HEK293 (cell line): Measurements from ENCODE around the gene NCAPG2.

ENCODE experiments used
- GLIS1 ChIP-seq: fragments of 450-650 bp; formaldehyde crosslinking; IDR thresholded peaks from 2 replicates; pipeline ENCODE4 v1.5.1; 2016; ENCODE audit warnings: missing biosample characterization, missing genetic modification characterization
- PRDM10 ChIP-seq: fragments of 450-650 bp; formaldehyde crosslinking; IDR thresholded peaks from 2 replicates; pipeline ENCODE4 v1.5.1; 2016; ENCODE audit warnings: missing biosample characterization, missing genetic modification characterization
- ZBTB8A ChIP-seq: fragments of 450-650 bp; formaldehyde crosslinking; IDR thresholded peaks from 2 replicates; pipeline ENCODE4 v1.5.1; 2016; ENCODE audit warnings: missing biosample characterization, missing genetic modification characterization
- ZFP41 ChIP-seq: fragments of 450-650 bp; formaldehyde crosslinking; IDR thresholded peaks from 2 replicates; pipeline ENCODE4 v1.5.1; 2016; ENCODE audit warnings: missing biosample characterization, missing genetic modification characterization, borderline replicate concordance
- ZNF10 ChIP-seq: fragments of 450-650 bp; formaldehyde crosslinking; IDR thresholded peaks from 2 replicates; pipeline ENCODE4 v1.5.1; 2017; ENCODE audit warnings: missing biosample characterization, missing genetic modification characterization
- ZNF18 ChIP-seq: fragments of 450-650 bp; formaldehyde crosslinking; IDR thresholded peaks from 2 replicates; pipeline ENCODE4 v1.5.1; 2016; ENCODE audit warnings: missing biosample characterization, missing genetic modification characterization
- ZNF391 ChIP-seq: fragments of 450-650 bp; formaldehyde crosslinking; IDR thresholded peaks from 2 replicates; pipeline ENCODE4 v1.5.1; 2016; ENCODE audit warnings: low read depth, missing biosample characterization, missing genetic modification characterization, borderline replicate concordance
- ZNF423 ChIP-seq: fragments of 450-650 bp; formaldehyde crosslinking; IDR thresholded peaks from 2 replicates; pipeline ENCODE4 v1.5.1; 2016; ENCODE audit warnings: missing biosample characterization, missing genetic modification characterization
- ZNF785 ChIP-seq: fragments of 450-650 bp; formaldehyde crosslinking; IDR thresholded peaks from 2 replicates; pipeline ENCODE4 v1.5.1; 2016; ENCODE audit warnings: missing biosample characterization, missing genetic modification characterization
- TF ChIP-seq, protein P1 (sequence below): fragments of 450-650 bp; formaldehyde crosslinking; IDR thresholded peaks from 2 replicates; pipeline ENCODE4 v1.5.1; 2016; ENCODE audit warnings: missing biosample characterization, missing genetic modification characterization
- TF ChIP-seq, protein P2 (sequence below): fragments of 450-650 bp; formaldehyde crosslinking; IDR thresholded peaks from 2 replicates; pipeline ENCODE4 v1.5.1; 2016; ENCODE audit warnings: missing biosample characterization, missing genetic modification characterization
- TF ChIP-seq, protein P3 (sequence below): fragments of 450-650 bp; formaldehyde crosslinking; IDR thresholded peaks from 2 replicates; pipeline ENCODE4 v1.5.1; 2016; ENCODE audit warnings: missing biosample characterization, missing genetic modification characterization
- TF ChIP-seq, protein P4 (sequence below): fragments of 450-650 bp; formaldehyde crosslinking; IDR thresholded peaks from 2 replicates; pipeline ENCODE4 v1.5.1; 2016; ENCODE audit warnings: missing biosample characterization, missing genetic modification characterization
- TF ChIP-seq, protein P5 (sequence below): fragments of 450-650 bp; IDR thresholded peaks from 2 replicates; pipeline ENCODE4 v1.5.1; 2018; ENCODE audit warnings: missing biosample characterization, mild to moderate bottlenecking, missing genetic modification characterization

GRCh38 chr7:158591944-158592343, 112.7 kb downstream of the NCAPG2 start:
- TF ChIP-seq ZFP41 = no peak
- TF ChIP-seq, protein P1, sequence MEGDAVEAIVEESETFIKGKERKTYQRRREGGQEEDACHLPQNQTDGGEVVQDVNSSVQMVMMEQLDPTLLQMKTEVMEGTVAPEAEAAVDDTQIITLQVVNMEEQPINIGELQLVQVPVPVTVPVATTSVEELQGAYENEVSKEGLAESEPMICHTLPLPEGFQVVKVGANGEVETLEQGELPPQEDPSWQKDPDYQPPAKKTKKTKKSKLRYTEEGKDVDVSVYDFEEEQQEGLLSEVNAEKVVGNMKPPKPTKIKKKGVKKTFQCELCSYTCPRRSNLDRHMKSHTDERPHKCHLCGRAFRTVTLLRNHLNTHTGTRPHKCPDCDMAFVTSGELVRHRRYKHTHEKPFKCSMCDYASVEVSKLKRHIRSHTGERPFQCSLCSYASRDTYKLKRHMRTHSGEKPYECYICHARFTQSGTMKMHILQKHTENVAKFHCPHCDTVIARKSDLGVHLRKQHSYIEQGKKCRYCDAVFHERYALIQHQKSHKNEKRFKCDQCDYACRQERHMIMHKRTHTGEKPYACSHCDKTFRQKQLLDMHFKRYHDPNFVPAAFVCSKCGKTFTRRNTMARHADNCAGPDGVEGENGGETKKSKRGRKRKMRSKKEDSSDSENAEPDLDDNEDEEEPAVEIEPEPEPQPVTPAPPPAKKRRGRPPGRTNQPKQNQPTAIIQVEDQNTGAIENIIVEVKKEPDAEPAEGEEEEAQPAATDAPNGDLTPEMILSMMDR (tag by site-specific recombination) = no peak
- no peak for TF ChIP-seq PRDM10 (tag by site-specific recombination)
- TF ChIP-seq, protein P2, sequence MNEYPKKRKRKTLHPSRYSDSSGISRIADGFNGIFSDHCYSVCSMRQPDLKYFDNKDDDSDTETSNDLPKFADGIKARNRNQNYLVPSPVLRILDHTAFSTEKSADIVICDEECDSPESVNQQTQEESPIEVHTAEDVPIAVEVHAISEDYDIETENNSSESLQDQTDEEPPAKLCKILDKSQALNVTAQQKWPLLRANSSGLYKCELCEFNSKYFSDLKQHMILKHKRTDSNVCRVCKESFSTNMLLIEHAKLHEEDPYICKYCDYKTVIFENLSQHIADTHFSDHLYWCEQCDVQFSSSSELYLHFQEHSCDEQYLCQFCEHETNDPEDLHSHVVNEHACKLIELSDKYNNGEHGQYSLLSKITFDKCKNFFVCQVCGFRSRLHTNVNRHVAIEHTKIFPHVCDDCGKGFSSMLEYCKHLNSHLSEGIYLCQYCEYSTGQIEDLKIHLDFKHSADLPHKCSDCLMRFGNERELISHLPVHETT = no peak
- TF ChIP-seq ZNF18 (tag by site-specific recombination) = no peak
- TF ChIP-seq ZNF785 (tag by site-specific recombination) = no peak
- no peak for TF ChIP-seq ZBTB8A (tag by site-specific recombination)
- TF ChIP-seq, protein P3, sequence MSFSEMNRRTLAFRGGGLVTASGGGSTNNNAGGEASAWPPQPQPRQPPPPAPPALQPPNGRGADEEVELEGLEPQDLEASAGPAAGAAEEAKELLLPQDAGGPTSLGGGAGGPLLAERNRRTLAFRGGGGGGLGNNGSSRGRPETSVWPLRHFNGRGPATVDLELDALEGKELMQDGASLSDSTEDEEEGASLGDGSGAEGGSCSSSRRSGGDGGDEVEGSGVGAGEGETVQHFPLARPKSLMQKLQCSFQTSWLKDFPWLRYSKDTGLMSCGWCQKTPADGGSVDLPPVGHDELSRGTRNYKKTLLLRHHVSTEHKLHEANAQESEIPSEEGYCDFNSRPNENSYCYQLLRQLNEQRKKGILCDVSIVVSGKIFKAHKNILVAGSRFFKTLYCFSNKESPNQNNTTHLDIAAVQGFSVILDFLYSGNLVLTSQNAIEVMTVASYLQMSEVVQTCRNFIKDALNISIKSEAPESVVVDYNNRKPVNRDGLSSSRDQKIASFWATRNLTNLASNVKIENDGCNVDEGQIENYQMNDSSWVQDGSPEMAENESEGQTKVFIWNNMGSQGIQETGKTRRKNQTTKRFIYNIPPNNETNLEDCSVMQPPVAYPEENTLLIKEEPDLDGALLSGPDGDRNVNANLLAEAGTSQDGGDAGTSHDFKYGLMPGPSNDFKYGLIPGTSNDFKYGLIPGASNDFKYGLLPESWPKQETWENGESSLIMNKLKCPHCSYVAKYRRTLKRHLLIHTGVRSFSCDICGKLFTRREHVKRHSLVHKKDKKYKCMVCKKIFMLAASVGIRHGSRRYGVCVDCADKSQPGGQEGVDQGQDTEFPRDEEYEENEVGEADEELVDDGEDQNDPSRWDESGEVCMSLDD (tag by site-specific recombination) = no peak
- TF ChIP-seq ZNF423 (tag by site-specific recombination) = no peak
- TF ChIP-seq ZNF10 = no peak
- TF ChIP-seq ZNF391 (tag by site-specific recombination) = no peak
- TF ChIP-seq GLIS1 (tag by site-specific recombination) = no peak
- TF ChIP-seq, protein P4, sequence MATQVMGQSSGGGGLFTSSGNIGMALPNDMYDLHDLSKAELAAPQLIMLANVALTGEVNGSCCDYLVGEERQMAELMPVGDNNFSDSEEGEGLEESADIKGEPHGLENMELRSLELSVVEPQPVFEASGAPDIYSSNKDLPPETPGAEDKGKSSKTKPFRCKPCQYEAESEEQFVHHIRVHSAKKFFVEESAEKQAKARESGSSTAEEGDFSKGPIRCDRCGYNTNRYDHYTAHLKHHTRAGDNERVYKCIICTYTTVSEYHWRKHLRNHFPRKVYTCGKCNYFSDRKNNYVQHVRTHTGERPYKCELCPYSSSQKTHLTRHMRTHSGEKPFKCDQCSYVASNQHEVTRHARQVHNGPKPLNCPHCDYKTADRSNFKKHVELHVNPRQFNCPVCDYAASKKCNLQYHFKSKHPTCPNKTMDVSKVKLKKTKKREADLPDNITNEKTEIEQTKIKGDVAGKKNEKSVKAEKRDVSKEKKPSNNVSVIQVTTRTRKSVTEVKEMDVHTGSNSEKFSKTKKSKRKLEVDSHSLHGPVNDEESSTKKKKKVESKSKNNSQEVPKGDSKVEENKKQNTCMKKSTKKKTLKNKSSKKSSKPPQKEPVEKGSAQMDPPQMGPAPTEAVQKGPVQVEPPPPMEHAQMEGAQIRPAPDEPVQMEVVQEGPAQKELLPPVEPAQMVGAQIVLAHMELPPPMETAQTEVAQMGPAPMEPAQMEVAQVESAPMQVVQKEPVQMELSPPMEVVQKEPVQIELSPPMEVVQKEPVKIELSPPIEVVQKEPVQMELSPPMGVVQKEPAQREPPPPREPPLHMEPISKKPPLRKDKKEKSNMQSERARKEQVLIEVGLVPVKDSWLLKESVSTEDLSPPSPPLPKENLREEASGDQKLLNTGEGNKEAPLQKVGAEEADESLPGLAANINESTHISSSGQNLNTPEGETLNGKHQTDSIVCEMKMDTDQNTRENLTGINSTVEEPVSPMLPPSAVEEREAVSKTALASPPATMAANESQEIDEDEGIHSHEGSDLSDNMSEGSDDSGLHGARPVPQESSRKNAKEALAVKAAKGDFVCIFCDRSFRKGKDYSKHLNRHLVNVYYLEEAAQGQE (tag by site-specific recombination) = no peak
- TF ChIP-seq, protein P5, sequence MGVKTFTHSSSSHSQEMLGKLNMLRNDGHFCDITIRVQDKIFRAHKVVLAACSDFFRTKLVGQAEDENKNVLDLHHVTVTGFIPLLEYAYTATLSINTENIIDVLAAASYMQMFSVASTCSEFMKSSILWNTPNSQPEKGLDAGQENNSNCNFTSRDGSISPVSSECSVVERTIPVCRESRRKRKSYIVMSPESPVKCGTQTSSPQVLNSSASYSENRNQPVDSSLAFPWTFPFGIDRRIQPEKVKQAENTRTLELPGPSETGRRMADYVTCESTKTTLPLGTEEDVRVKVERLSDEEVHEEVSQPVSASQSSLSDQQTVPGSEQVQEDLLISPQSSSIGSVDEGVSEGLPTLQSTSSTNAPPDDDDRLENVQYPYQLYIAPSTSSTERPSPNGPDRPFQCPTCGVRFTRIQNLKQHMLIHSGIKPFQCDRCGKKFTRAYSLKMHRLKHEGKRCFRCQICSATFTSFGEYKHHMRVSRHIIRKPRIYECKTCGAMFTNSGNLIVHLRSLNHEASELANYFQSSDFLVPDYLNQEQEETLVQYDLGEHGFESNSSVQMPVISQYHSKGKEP (tag by site-specific recombination) = no peak
